HEK293 (cell line): ENCODE measurements around the gene NUP160.

Experiments used
- BCL11A ChIP-seq: fragments of 450-650 bp; formaldehyde crosslinking; IDR thresholded peaks from 2 replicates; pipeline ENCODE4 v1.5.1; 2016; ENCODE audit warnings: low read depth, missing biosample characterization, missing genetic modification characterization
- IKZF3 ChIP-seq: fragments of 450-650 bp; IDR thresholded peaks from 2 replicates; pipeline ENCODE4 v1.5.0; 2018; ENCODE audit warnings: missing biosample characterization, mild to moderate bottlenecking, missing genetic modification characterization, moderate library complexity
- KLF8 ChIP-seq: fragments of 450-650 bp; formaldehyde crosslinking; IDR thresholded peaks from 2 replicates; pipeline ENCODE4 v1.5.1; 2016; ENCODE audit warnings: missing biosample characterization, missing genetic modification characterization
- PRDM1 ChIP-seq: fragments of 450-650 bp; formaldehyde crosslinking; IDR thresholded peaks from 2 replicates; pipeline ENCODE4; 2016; ENCODE audit warnings: missing biosample characterization, missing genetic modification characterization
- SCRT2 ChIP-seq: fragments of 450-650 bp; formaldehyde crosslinking; IDR thresholded peaks from 2 replicates; pipeline ENCODE4 v1.5.1; 2016; ENCODE audit warnings: missing biosample characterization, missing genetic modification characterization
- SP2 ChIP-seq: fragments of 450-650 bp; formaldehyde crosslinking; IDR thresholded peaks from 2 replicates; pipeline ENCODE4 v1.5.1; 2016; ENCODE audit warnings: missing biosample characterization, missing genetic modification characterization
- SP7 ChIP-seq: fragments of 450-650 bp; formaldehyde crosslinking; IDR thresholded peaks from 2 replicates; pipeline ENCODE4 v1.5.1; 2016; ENCODE audit warnings: missing biosample characterization, missing genetic modification characterization
- WT1 ChIP-seq: fragments of 450-650 bp; formaldehyde crosslinking; IDR thresholded peaks from 2 replicates; pipeline ENCODE4 v1.5.1; 2016; ENCODE audit warnings: missing biosample characterization, missing genetic modification characterization
- ZBTB17 ChIP-seq: fragments of 450-650 bp; formaldehyde crosslinking; IDR thresholded peaks from 2 replicates; pipeline ENCODE4 v1.5.1; 2016; ENCODE audit warnings: missing biosample characterization, missing genetic modification characterization
- ZBTB8A ChIP-seq: fragments of 450-650 bp; formaldehyde crosslinking; IDR thresholded peaks from 2 replicates; pipeline ENCODE4 v1.5.1; 2016; ENCODE audit warnings: missing biosample characterization, missing genetic modification characterization
- ZNF10 ChIP-seq: fragments of 450-650 bp; formaldehyde crosslinking; IDR thresholded peaks from 2 replicates; pipeline ENCODE4 v1.5.1; 2017; ENCODE audit warnings: missing biosample characterization, missing genetic modification characterization
- ZNF335 ChIP-seq: fragments of 450-650 bp; formaldehyde crosslinking; conservative IDR thresholded peaks from 2 replicates; pipeline ENCODE4 v1.5.1; 2016; ENCODE audit warnings: missing biosample characterization, missing genetic modification characterization
- ZNF366 ChIP-seq: fragments of 450-650 bp; formaldehyde crosslinking; conservative IDR thresholded peaks from 2 replicates; pipeline ENCODE4 v1.5.1; 2016; ENCODE audit warnings: missing biosample characterization, missing genetic modification characterization
- ZNF600 ChIP-seq: fragments of 450-650 bp; formaldehyde crosslinking; IDR thresholded peaks from 2 replicates; pipeline ENCODE4 v1.5.1; 2016; ENCODE audit warnings: missing biosample characterization, missing genetic modification characterization
- ZNF610 ChIP-seq: fragments of 450-650 bp; formaldehyde crosslinking; IDR thresholded peaks from 2 replicates; pipeline ENCODE4 v1.5.1; 2016; ENCODE audit warnings: missing biosample characterization, missing genetic modification characterization, borderline replicate concordance
- ZNF629 ChIP-seq: fragments of 450-650 bp; formaldehyde crosslinking; IDR thresholded peaks from 2 replicates; pipeline ENCODE4 v1.5.1; 2017; ENCODE audit warnings: missing biosample characterization, missing genetic modification characterization
- ZNF664 ChIP-seq: fragments of 450-650 bp; formaldehyde crosslinking; IDR thresholded peaks from 2 replicates; pipeline ENCODE4 v1.5.1; 2016; ENCODE audit warnings: missing biosample characterization, missing genetic modification characterization
- ZNF792 ChIP-seq: fragments of 450-650 bp; formaldehyde crosslinking; IDR thresholded peaks from 2 replicates; pipeline ENCODE4 v1.5.1; 2016; ENCODE audit warnings: missing biosample characterization, missing genetic modification characterization
- ZNF837 ChIP-seq: fragments of 450-650 bp; formaldehyde crosslinking; IDR thresholded peaks from 2 replicates; pipeline ENCODE4 v1.5.1; 2016; ENCODE audit warnings: missing biosample characterization, missing genetic modification characterization
- ZXDB ChIP-seq: fragments of 450-650 bp; formaldehyde crosslinking; IDR thresholded peaks from 2 replicates; pipeline ENCODE4 v1.5.1; 2016; ENCODE audit warnings: missing biosample characterization, missing genetic modification characterization
- TF ChIP-seq, protein P1 (sequence below): fragments of 450-650 bp; formaldehyde crosslinking; IDR thresholded peaks from 2 replicates; pipeline ENCODE4 v1.5.1; 2016; ENCODE audit warnings: missing biosample characterization, missing genetic modification characterization
- TF ChIP-seq, protein P2 (sequence below): fragments of 450-650 bp; formaldehyde crosslinking; IDR thresholded peaks from 2 replicates; pipeline ENCODE4 v1.5.1; 2016; ENCODE audit warnings: missing biosample characterization, missing genetic modification characterization, low read depth
- TF ChIP-seq, protein P3 (sequence below): sonication (generic); formaldehyde crosslinking; IDR thresholded peaks from 2 replicates; pipeline ENCODE4 v1.8.1; 2022; ENCODE audit warnings: mild to moderate bottlenecking, moderate library complexity, missing genetic modification reagents
- TF ChIP-seq, protein P4 (sequence below): fragments of 450-650 bp; formaldehyde crosslinking; IDR thresholded peaks from 2 replicates; pipeline ENCODE4 v1.5.1; 2017; ENCODE audit warnings: missing biosample characterization, missing genetic modification characterization
- TF ChIP-seq, protein P5 (sequence below): fragments of 450-650 bp; formaldehyde crosslinking; IDR thresholded peaks from 2 replicates; pipeline ENCODE4 v1.5.1; 2017; ENCODE audit warnings: missing biosample characterization, mild to moderate bottlenecking, missing genetic modification characterization, moderate library complexity

The NUP160 gene

DNA sequence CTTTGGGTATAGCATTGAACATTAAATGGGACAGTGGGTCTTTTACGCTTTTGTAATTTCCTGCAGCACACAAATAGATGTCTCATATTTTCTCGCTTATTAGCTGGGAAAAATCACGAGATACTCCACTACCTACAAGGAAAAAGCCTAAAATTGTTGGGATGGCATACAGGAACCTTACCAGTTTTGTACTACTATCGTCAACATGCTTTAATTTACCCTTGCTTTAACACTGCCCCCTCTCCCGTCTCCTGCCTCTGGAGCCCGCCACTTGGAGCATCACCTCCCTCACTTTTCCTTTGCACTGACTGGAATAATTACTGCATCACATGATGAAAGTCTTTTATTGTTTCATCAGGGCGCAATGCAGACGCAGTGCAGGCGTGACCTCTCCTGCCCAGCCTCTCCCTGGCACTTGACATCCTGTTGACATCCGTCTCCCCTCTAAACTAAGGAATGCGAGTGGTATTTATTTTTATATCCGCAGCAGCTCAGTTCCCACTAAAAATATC is 80.0 kb downstream of the NUP160 start (continued):
- peak; percentile 4; the same call in 1 of the 2 replicates for TF ChIP-seq ZNF335
- peak; percentile 34; the same call in 1 of the 2 replicates for TF ChIP-seq KLF8
- TF ChIP-seq IKZF3 (tag by site-specific recombination), result peak; percentile 93
- peak; percentile 44; the same call in 1 of the 2 replicates for TF ChIP-seq ZNF10 (tag by site-specific recombination)
- TF ChIP-seq, protein P1, sequence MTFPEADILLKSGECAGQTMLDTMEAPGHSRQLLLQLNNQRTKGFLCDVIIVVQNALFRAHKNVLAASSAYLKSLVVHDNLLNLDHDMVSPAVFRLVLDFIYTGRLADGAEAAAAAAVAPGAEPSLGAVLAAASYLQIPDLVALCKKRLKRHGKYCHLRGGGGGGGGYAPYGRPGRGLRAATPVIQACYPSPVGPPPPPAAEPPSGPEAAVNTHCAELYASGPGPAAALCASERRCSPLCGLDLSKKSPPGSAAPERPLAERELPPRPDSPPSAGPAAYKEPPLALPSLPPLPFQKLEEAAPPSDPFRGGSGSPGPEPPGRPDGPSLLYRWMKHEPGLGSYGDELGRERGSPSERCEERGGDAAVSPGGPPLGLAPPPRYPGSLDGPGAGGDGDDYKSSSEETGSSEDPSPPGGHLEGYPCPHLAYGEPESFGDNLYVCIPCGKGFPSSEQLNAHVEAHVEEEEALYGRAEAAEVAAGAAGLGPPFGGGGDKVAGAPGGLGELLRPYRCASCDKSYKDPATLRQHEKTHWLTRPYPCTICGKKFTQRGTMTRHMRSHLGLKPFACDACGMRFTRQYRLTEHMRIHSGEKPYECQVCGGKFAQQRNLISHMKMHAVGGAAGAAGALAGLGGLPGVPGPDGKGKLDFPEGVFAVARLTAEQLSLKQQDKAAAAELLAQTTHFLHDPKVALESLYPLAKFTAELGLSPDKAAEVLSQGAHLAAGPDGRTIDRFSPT (tag by site-specific recombination), result peak; percentile 44; the same call in 1 of the 2 replicates
- TF ChIP-seq ZNF792, result no peak
- no peak for TF ChIP-seq ZNF837 (tag by site-specific recombination)
- TF ChIP-seq, protein P2, sequence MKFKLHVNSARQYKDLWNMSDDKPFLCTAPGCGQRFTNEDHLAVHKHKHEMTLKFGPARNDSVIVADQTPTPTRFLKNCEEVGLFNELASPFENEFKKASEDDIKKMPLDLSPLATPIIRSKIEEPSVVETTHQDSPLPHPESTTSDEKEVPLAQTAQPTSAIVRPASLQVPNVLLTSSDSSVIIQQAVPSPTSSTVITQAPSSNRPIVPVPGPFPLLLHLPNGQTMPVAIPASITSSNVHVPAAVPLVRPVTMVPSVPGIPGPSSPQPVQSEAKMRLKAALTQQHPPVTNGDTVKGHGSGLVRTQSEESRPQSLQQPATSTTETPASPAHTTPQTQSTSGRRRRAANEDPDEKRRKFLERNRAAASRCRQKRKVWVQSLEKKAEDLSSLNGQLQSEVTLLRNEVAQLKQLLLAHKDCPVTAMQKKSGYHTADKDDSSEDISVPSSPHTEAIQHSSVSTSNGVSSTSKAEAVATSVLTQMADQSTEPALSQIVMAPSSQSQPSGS (tag by site-specific recombination), result no peak
- peak; percentile 86 for TF ChIP-seq ZNF366 (tag by site-specific recombination)
- no peak for TF ChIP-seq ZNF664 (tag by site-specific recombination)
- TF ChIP-seq BCL11A (tag by site-specific recombination), result peak; percentile 18; the same call in 1 of the 2 replicates
- TF ChIP-seq, protein P3, sequence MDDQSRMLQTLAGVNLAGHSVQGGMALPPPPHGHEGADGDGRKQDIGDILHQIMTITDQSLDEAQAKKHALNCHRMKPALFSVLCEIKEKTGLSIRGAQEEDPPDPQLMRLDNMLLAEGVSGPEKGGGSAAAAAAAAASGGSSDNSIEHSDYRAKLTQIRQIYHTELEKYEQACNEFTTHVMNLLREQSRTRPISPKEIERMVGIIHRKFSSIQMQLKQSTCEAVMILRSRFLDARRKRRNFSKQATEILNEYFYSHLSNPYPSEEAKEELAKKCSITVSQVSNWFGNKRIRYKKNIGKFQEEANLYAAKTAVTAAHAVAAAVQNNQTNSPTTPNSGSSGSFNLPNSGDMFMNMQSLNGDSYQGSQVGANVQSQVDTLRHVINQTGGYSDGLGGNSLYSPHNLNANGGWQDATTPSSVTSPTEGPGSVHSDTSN, result no peak
- peak; percentile 66 for TF ChIP-seq SP2 (tag by site-specific recombination)
- TF ChIP-seq ZNF610 (tag by site-specific recombination), result no peak
- peak; percentile 82 for TF ChIP-seq ZNF629
- TF ChIP-seq ZNF600, result 0 out of 2 replicates have a peak, but pooled peaks have one; percentile 11
- TF ChIP-seq WT1 (tag by site-specific recombination), result peak; percentile 57; the same call in 1 of the 2 replicates
- TF ChIP-seq, protein P4, sequence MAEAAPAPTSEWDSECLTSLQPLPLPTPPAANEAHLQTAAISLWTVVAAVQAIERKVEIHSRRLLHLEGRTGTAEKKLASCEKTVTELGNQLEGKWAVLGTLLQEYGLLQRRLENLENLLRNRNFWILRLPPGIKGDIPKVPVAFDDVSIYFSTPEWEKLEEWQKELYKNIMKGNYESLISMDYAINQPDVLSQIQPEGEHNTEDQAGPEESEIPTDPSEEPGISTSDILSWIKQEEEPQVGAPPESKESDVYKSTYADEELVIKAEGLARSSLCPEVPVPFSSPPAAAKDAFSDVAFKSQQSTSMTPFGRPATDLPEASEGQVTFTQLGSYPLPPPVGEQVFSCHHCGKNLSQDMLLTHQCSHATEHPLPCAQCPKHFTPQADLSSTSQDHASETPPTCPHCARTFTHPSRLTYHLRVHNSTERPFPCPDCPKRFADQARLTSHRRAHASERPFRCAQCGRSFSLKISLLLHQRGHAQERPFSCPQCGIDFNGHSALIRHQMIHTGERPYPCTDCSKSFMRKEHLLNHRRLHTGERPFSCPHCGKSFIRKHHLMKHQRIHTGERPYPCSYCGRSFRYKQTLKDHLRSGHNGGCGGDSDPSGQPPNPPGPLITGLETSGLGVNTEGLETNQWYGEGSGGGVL, result peak; percentile 91
- TF ChIP-seq ZBTB8A (tag by site-specific recombination), result 0 out of 2 replicates have a peak, but pooled peaks have one; percentile 6
- TF ChIP-seq SP7 (tag by site-specific recombination), result peak; percentile 51; the same call in 1 of the 2 replicates
- peak; percentile 54; the same call in 1 of the 2 replicates for TF ChIP-seq PRDM1 (tag by site-specific recombination)
- no peak; the same call in 1 of the 2 replicates for TF ChIP-seq ZXDB
- TF ChIP-seq ZBTB17 (tag by site-specific recombination), result peak; percentile 50; the same call in 1 of the 2 replicates
- peak; percentile 77 for TF ChIP-seq SCRT2 (tag by site-specific recombination)
- TF ChIP-seq, protein P5, sequence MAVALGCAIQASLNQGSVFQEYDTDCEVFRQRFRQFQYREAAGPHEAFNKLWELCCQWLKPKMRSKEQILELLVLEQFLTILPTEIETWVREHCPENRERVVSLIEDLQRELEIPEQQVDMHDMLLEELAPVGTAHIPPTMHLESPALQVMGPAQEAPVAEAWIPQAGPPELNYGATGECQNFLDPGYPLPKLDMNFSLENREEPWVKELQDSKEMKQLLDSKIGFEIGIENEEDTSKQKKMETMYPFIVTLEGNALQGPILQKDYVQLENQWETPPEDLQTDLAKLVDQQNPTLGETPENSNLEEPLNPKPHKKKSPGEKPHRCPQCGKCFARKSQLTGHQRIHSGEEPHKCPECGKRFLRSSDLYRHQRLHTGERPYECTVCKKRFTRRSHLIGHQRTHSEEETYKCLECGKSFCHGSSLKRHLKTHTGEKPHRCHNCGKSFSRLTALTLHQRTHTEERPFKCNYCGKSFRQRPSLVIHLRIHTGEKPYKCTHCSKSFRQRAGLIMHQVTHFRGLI (tag by site-specific recombination), result 0 out of 2 replicates have a peak, but pooled peaks have one; percentile 20
